HL-60 (cell line): ENCODE data around the gene MCM6.

Experiments
- DNase-seq, 2 experiments: peaks; one replicate each; pipeline ENCODE4 v3.0.0-alpha.2; 2010 to 2020; ENCODE audit warnings: low read depth in 1 of 2, low spot score in 1 of 2
- H3K27ac ChIP-seq: fragments of 250-450 bp; sonication (Bioruptor Pico); replicated peaks from 2 replicates; pipeline ENCODE4 v1.5.1; 2020; ENCODE audit warnings: mild to moderate bottlenecking, moderate library complexity
- H3K27me3 ChIP-seq: fragments of 250-450 bp; sonication (Bioruptor Pico); 2 replicates; pipeline ENCODE4 v1.5.1; 2021; ENCODE audit warnings: mild to moderate bottlenecking, moderate library complexity; ENCODE audit not compliant: insufficient read depth, poor library complexity, severe bottlenecking
- H3K4me3 ChIP-seq: replicated peaks from 2 replicates; pipeline ENCODE4 v1.5.1; 2011; ENCODE audit warnings: mild to moderate bottlenecking, control low read depth, low read length; ENCODE audit not compliant: insufficient read depth
- CTCF ChIP-seq: IDR thresholded peaks from one replicate; pipeline ENCODE4 v1.5.1; 2011; ENCODE audit warnings: low read length, control low read depth, inconsistent platforms; ENCODE audit not compliant: insufficient read depth
- GABPA ChIP-seq: IDR thresholded peaks from 2 replicates; pipeline ENCODE4 v1.6.1; 2012; ENCODE audit warnings: low read depth
- POLR2AphosphoS5 ChIP-seq: IDR thresholded peaks from 2 replicates; pipeline ENCODE4 v1.6.1; 2012; ENCODE audit warnings: low read depth
- SPI1 ChIP-seq: IDR thresholded peaks from 2 replicates; pipeline ENCODE4 v1.6.1; 2012; ENCODE audit warnings: low read depth, mild to moderate bottlenecking, borderline replicate concordance
- TF ChIP-seq, protein P1 (sequence below): IDR thresholded peaks from 2 replicates; pipeline ENCODE4 v1.6.1; 2012; ENCODE audit warnings: low read depth; ENCODE audit not compliant: insufficient replicate concordance

The MCM6 gene

DNA sequence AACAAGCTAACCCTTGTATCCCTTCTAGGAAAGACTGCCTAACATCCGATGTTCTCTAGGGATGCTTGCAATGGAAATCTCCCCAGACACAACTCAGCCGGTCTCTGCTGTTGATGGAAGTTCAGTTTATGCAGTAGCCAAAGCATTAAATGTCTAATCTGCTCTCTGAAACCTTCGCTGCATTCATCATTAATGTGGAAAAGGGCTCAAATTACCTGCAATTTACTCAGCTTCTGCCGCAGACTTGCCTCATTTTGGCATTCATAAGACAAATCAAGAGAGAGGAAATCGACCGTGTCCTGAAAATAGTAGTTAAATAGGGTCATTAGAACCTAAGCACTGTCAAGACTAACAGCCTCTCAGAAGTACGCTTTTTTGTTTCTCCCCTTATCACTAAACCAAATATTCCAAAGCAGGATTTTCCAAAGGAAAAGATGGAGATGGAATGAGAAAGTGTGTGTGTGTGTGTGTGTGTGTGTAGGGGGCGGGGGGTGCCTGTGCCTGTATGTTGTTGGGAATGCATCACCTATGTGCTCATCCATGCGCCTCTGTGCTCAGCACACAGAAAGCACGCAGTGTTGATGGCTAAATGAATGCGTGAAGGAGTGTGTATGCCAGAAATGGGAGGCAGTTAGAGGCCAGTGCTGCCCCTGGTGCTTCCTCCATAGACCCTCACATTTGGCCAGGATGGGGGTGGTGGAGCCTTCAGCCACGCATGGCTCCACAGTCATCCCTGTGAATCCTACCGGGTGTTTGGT, 46.7 kb downstream of the MCM6 start:
- H3K27ac ChIP-seq = no peak overlapping the region
- no peaks in the 10 kb centered on the region for H3K27me3 ChIP-seq
- TF ChIP-seq POLR2AphosphoS5 (no peak), GABPA (no peak), SPI1 (no peak), CTCF (no peak)
- TF ChIP-seq, protein P1, sequence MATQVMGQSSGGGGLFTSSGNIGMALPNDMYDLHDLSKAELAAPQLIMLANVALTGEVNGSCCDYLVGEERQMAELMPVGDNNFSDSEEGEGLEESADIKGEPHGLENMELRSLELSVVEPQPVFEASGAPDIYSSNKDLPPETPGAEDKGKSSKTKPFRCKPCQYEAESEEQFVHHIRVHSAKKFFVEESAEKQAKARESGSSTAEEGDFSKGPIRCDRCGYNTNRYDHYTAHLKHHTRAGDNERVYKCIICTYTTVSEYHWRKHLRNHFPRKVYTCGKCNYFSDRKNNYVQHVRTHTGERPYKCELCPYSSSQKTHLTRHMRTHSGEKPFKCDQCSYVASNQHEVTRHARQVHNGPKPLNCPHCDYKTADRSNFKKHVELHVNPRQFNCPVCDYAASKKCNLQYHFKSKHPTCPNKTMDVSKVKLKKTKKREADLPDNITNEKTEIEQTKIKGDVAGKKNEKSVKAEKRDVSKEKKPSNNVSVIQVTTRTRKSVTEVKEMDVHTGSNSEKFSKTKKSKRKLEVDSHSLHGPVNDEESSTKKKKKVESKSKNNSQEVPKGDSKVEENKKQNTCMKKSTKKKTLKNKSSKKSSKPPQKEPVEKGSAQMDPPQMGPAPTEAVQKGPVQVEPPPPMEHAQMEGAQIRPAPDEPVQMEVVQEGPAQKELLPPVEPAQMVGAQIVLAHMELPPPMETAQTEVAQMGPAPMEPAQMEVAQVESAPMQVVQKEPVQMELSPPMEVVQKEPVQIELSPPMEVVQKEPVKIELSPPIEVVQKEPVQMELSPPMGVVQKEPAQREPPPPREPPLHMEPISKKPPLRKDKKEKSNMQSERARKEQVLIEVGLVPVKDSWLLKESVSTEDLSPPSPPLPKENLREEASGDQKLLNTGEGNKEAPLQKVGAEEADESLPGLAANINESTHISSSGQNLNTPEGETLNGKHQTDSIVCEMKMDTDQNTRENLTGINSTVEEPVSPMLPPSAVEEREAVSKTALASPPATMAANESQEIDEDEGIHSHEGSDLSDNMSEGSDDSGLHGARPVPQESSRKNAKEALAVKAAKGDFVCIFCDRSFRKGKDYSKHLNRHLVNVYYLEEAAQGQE = no peak
- DNase-seq = no peak
- H3K4me3 ChIP-seq = no peak overlapping the region

GRCh38 chr2:135826544-135826943, 49.7 kb downstream of the MCM6 start:
- H3K27me3 ChIP-seq = no peaks in the 10 kb centered on the region
- no peak overlapping the region for H3K27ac ChIP-seq
- DNase-seq = no peak
- no peak overlapping the region for H3K4me3 ChIP-seq
- no peak for TF ChIP-seq GABPA

- DNase-seq = no peak
- no peak for TF ChIP-seq CTCF
- TF ChIP-seq, protein P1 = no peak
- no peak for TF ChIP-seq GABPA
- no peak for TF ChIP-seq SPI1
- no peak for TF ChIP-seq POLR2AphosphoS5
- Histone ChIP-seq H3K27me3 (no peaks in the 10 kb centered on the region), H3K4me3 (no peak overlapping the region), H3K27ac (no peak overlapping the region)
Observed at GRCh38 chr2:135825550-135826176, 50.6 kb downstream of the MCM6 start.

DNA sequence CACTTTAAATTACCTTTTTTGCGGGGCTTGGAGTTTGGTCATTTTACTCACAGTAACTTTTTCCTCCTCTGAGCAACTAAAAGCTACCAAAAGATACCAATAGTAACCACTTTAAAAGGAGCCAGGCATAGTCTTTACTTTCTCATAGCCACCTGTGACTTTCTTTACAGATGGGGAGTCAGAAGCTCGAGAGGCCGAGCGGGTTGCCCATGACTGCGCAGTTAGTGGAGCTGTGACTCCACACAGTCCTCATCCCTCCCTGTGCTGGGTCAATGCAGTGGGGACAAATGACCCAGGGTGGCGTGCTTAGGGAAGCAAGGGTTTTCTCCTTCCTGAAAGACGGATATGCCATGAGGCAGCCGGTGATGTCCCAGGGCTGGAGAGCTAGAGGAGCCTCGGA, 51.1 kb downstream of the MCM6 start:
- H3K27me3 ChIP-seq = no peaks in the 10 kb centered on the region
- no peak for DNase-seq
- H3K27ac ChIP-seq = no peak overlapping the region
- no peak for TF ChIP-seq GABPA
- no peak for TF ChIP-seq SPI1
- TF ChIP-seq CTCF = no peak
- TF ChIP-seq, protein P1 = no peak
- TF ChIP-seq POLR2AphosphoS5 = no peak
- H3K4me3 ChIP-seq = no peak overlapping the region
